GM10266 (cell line): ENCODE data around the gene NCAPG2.

ENCODE experiments used
- DNase-seq: peaks from one replicate; pipeline ENCODE4 v3.0.0; 2012; ENCODE audit errors: extremely low spot score
- TF ChIP-seq, protein P1 (sequence below): IDR thresholded peaks from 2 replicates; pipeline ENCODE4 v1.5.1; 2012; ENCODE audit warnings: mild to moderate bottlenecking, low read depth; ENCODE audit not compliant: control insufficient read depth, insufficient read depth; ENCODE audit errors: missing control alignments

The NCAPG2 gene

DNA sequence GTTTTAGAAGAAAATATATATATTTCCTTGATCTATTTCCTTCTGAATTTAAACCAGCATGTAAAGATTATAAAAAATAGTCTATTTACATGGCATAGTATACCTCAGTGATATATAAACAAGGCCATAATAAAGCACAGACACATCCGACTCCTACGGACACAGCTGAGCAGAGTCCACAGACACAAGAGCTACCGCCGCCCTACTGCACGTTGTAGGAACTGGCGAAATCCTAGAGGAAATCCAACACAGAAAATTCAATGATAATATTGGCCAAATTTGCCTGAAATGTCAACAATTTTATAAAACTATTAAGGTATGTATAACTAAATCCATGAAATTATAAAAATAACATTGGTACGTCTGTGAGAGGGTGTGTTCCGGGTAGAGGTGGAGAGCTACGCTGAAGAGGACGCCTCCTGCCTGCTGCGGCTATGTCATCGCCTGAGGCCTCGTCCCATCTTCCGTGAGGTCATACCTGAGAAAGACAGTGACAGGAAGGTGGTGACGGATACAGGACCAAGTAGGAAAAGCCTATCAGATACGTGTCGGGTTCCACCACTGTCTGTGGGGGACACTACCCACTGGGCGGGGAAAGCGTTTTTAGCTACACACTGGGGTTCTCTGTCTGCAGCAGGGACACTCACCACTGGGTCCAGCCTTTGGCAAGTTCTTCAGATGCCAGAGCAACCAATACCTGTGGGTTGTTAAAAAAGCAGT is 29.3 kb upstream of the NCAPG2 start:
- no peak for DNase-seq
- TF ChIP-seq, protein P1, sequence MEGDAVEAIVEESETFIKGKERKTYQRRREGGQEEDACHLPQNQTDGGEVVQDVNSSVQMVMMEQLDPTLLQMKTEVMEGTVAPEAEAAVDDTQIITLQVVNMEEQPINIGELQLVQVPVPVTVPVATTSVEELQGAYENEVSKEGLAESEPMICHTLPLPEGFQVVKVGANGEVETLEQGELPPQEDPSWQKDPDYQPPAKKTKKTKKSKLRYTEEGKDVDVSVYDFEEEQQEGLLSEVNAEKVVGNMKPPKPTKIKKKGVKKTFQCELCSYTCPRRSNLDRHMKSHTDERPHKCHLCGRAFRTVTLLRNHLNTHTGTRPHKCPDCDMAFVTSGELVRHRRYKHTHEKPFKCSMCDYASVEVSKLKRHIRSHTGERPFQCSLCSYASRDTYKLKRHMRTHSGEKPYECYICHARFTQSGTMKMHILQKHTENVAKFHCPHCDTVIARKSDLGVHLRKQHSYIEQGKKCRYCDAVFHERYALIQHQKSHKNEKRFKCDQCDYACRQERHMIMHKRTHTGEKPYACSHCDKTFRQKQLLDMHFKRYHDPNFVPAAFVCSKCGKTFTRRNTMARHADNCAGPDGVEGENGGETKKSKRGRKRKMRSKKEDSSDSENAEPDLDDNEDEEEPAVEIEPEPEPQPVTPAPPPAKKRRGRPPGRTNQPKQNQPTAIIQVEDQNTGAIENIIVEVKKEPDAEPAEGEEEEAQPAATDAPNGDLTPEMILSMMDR: no peak

DNA sequence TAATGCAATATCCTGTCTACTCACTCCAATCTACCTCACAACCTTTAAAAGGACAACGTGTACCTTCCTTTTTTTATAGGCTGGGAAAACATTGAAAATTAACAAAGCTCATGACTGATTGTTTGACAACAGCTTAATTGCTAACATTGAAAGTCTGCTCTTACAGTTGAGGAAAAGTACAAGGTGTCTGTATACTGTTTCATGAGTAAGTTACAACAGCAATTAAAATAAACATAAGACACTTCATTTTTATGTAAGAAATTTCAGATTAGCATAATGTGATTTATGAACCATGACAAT is 28.6 kb upstream of the NCAPG2 start:
- TF ChIP-seq, protein P1: no peak
- no peak for DNase-seq

DNA sequence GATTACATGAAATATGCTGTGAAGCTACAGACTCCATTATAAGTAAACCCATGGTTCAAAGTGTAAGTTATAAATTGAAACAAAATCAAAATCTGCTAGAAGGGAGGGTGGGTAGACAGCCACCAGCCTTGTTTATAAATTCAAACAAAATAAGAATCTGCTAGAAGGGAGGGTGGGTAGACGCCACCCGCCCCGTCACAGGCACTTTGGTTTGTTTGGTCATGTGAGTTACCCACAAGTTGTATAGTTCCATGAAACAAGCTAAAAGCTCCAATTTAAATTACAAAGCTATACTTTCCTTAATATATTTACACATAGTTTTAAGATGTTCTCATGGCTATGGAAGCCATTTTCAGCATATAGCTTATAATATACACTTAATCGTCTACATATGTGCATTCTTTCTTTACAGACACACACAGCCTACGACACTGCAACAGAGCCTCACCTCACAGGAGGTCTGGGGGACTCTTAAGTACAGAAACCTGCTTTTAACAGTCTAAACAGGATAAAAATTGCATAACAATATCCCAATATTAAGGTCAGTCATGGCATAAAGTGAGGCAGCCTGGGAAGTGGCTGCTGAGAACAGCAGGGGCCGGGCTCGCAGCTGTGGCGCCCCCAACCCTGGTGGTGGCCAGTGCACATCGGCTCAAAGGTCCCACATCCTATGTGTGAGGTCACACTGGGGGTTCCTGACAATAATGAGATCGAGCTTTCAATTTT is 28.1 kb upstream of the NCAPG2 start:
- no peak for DNase-seq
- TF ChIP-seq, protein P1: no peak

DNA sequence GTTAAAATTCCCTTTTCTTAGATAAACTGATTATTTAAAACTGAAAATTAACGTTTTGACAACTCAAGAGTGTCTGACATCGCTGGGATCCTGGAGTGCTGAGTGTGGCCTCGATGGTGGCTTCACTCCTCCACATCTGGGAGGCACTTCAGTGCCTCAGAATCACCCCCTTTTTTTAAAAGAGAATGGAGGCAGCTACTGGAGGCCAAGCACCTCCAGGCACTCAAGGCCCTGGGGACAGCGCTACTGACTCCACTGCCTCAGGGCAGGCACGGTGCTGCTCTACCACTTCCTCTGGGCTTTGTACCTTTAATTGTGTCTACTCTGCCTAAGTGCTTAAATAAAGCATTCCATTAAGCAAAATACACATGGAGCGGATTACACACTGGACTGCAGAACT is 27.2 kb upstream of the NCAPG2 start:
- TF ChIP-seq, protein P1: no peak

DNA sequence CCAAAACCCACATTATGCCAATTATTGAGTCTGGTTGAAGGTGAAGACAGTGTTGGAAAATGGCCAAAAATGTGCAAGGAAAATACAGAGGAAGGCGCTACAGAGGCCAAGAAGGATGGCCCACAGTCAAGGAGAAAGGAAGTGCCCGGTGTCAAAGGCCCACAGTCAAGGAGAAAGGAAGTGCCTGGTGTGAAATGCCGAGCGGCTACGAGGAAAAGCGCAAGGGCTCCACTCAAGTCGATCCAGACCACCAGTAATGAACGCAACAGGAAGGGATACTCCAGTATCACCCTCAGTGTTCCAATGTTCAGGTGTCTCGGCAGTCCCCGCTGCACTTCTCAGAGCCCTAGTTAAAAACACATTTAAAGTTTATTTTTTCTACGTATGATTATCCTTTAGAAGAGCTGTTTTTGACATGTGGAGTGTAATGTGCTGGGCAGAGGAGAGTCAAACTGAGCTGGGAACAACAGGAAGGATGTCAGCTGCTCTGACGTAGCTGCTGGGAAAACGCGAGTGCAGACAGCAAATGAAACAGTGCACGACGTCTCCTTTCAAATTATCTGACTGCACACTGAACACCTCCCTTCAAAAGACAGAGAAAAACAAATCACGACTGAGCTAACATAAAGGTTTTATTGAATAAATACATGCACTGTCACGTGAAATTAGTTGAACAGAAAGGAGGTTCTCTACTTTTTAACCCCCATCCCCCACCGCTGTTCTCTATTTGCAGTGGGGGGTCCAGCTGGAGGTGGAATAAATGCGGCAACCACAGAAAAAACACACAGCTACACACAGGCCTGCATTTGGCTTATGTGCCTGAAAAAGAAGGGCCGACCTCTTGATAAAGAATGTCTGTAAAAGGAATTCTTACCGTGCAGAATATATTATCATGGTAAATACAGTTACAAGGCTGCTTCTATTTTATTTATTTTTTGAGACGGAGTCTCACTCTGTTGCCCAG is 26.1 kb upstream of the NCAPG2 start:
- TF ChIP-seq, protein P1: no peak
- no peak for DNase-seq

More for the DNA sequence above, 27.2 kb upstream of the NCAPG2 start:
- no peak for DNase-seq

DNA sequence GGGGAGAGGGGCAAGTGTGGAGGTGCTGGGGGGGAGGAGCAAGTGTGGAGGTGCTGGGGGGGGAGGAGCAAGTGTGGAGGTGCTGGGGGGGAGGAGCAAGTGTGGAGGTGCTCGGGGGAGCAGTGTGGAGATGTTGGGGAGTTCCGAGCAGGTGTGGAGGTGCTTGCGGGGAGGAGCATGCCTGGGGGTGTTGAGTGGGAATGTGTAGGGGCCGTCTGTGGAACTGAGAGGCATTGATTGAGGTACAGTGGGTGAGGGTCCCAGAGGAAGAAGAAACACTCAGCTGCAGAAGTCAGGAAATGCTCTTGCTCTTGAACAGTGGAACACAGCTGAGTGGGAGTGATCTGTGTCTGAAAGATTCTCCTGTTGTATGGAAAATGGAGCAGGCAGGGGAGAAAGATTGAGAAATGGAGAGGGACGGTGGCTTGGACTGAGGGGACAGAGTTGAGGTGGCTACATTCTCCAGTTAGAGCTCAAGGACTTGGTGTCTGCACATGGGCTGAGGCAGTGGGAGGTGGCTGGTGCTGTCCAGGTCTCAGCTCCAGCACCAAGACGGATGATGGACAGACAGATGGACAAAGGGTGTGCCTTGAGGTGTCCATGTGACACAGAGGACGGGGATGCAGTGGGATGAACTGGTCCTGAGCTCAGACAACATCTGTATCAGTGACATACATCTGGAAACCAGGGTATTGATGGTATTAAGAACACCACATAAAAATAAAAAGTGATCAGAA is 25.2 kb upstream of the NCAPG2 start:
- TF ChIP-seq, protein P1: no peak
- no peak for DNase-seq
